T-helper 2 cell (primary cell): Measurements from ENCODE around the gene KCNK18.

Experiments used
- DNase-seq, 5 experiments: peaks; one replicate each; pipeline versions ENCODE4 v3.0.0 to v3.0.0-alpha.2; 2012 to 2022
- total RNA-seq, 2 donors: gene quantifications; one replicate each; lab custom pipeline; 2026; lab: John Stamatoyannopoulos, UW

Gene KCNK18
- total RNA-seq: 0 reads per million in 2 donors

- no peak for DNase-seq
These were observed at the start of gene KCNK18 for GRCh38 chr10:117197189-117197588. TSS of gene KCNK18 (plus strand) at chr10:117197489. CDS start at chr10:117197489, 0 bp downstream.

DNA sequence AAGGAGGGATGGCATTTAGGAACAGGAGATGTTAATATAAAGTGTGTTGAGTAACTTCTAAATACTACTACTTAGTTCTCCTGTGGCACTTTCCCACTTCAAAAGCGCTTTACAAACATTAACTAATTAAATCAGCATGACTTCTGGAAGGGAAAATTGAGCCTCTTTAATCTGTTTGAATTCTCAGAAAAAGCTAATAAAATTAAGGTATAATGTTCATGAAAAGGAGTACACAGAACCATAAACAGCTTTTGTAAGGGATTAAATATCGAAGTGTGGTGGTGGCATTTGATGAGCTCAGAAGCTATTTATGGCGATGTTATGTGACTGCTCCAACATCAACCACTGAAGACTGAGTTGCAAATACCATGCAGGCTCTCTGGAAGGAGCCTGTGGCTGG, 49.0 kb upstream of the KCNK18 start:
- DNase-seq: no peak

GRCh38 chr10:117152668-117153067, 44.6 kb upstream of the KCNK18 start:
- no peak for DNase-seq

DNA sequence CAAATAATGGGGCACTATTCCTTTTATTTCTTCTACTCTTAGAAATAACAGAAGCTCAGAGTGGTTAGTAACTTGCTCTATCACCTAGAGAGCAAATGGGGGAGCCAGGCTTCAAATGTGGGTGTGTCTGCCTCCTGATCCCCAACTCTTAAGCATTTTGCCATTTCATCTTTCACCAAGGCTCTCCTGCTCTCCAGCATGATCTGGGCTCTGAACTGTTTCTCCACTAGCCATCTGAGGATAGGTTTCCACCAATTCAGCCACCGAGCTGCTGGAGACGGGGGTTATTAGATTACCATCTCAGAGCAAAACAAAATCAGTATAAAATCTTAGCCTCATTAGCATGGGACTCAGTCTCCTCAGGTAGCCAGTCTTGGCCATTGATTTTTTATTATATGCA, 39.0 kb upstream of the KCNK18 start:
- DNase-seq: no peak

DNA sequence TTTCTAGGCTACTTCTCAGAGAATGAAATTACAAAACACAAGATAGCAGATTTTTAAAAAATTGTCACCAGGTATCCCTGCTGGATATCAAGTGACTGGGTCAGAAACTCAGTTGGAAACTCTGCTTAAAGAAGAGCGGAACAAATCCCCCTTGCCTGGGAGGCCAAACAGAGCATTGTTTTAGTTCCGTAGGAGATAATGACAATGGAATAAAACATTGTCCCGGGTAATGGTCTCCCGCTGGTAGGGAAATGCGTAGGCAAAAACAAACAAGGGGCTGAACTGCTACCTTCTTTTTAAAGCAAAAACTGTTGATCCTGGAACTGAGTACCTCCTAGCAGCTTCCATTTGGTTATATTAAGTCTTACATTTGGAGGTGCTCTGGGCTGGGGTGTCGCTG, 37.9 kb upstream of the KCNK18 start:
- DNase-seq: no peak

- DNase-seq: no peak
These were observed 36.7 kb upstream of the KCNK18 start for GRCh38 chr10:117160567-117160966.

- DNase-seq: no peak
These were observed 35.8 kb upstream of the KCNK18 start for GRCh38 chr10:117161386-117162033.

DNA sequence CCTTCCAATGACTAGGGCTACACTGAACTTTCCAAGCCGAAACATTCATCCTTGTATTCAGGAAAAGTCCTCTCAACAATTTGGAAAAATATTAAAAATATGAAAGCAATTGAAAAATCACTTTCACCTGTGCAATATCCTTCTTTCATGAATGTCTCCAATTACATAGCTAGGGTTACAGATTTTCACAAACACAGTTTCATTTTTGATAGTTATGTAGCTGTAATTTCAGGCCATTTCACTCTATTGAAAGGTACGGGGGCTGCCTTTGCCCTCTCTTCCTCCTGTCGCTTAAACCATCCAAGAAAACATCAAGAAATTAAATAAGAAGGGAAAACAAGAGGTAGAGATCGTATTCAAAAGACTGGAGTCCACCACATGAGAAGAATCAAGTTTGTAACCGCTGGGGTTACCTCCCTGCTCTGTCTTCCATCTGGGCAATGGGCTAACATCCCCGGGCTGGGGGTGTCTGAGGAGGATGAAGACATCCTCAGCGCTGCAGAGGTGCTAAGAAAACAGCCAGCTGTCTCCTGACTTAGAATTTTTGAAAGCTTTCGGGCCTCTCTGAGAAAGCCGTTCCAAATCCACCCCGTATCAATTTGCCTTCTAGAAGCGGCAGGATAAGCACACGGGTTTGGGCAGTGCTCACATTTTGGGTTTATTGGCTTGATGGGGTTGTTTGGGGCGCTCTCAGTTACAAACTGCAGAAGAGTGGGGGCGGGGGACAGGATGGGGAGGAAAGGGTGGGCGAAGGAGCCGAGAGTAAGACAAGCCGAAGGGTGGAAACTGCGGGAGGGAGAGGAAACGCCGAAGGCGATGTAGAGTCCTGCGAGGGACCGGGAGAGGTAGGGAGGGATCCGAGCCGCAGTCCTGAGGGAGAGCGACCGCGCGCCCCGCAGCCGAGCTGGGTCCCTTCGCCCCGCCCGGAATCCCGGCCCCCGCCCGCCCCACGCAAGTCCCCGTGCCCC, 34.9 kb upstream of the KCNK18 start:
- DNase-seq: no peak

DNA sequence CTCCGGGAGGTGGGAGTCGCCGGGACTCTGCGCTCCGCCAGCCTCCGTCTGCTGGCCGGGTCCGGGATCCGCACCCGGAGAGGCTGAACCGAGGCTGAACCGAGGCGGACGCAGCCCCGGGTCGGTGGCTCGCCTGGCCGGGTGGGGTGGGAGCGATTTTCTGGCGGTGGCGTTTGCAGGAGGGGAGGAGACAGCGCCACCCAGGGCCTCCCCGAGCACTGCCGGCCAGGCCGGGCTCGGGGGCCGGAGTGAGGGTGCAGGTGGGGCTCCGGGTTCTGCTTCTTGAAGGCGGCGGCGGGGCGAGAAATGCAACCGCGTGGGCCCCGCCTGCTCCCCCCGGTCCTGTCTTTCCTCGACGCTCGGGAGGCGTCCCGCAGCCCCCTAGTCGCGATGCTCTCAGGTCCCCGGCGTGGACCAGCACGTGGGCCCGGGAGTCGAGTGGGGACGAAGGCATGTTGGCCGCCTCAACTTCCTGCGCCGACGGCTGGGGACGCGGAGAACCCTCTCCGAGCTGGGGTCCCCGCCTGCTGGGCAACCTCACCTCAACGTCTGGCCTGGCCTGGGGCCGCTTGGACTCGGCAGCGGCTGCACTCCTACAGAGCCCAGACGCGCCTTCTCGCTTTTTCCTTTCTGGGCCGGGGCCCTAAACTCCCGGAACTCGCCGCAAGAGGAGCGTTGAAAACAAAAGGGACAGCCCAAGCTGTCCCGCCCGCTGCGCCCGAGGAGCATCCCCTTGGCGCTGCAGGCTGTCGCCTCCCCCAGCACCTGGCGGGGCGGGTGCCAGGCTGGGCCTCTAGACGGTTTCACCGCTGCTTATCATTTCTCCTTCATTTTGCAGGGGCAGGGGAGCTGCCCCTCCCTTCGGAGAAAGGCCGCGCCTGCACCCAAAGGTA, 34.0 kb upstream of the KCNK18 start:
- no peak for DNase-seq

DNA sequence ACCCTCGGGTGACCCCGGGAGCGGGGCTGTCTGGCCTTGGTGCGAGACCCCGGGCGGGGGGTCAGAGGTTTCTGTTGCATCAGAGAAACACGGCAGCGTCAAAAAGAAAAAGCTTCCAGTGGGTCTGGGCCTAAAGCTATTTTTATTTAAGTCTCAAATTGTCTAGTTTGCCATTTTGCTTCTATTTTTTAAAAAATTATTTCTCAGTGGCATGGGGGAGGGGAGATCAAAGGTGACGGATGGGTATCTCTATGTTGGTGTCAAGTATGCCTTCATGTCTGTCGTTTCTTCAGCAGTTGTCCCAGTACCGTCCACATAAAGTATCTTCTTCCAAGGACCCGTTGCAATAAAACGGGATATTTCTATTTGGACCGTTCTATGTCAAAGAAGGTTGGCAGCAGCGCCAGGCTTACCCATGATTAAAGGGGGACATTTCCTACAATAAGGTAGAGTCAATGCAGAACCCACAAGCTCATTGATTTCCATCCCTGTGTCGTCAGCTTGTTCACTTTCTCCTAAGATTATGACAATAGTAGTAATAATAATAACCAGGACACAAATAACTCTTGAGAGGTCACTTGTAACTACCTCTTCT, 33.2 kb upstream of the KCNK18 start:
- no peak for DNase-seq

GRCh38 chr10:117164592-117165537, 32.4 kb upstream of the KCNK18 start:
- DNase-seq: no peak

GRCh38 chr10:117165538-117166417, 31.5 kb upstream of the KCNK18 start:
- DNase-seq: no peak

GRCh38 chr10:117166418-117167345, 30.6 kb upstream of the KCNK18 start:
- DNase-seq: no peak

- no peak for DNase-seq
These were observed 29.9 kb upstream of the KCNK18 start for GRCh38 chr10:117167346-117167788.

DNA sequence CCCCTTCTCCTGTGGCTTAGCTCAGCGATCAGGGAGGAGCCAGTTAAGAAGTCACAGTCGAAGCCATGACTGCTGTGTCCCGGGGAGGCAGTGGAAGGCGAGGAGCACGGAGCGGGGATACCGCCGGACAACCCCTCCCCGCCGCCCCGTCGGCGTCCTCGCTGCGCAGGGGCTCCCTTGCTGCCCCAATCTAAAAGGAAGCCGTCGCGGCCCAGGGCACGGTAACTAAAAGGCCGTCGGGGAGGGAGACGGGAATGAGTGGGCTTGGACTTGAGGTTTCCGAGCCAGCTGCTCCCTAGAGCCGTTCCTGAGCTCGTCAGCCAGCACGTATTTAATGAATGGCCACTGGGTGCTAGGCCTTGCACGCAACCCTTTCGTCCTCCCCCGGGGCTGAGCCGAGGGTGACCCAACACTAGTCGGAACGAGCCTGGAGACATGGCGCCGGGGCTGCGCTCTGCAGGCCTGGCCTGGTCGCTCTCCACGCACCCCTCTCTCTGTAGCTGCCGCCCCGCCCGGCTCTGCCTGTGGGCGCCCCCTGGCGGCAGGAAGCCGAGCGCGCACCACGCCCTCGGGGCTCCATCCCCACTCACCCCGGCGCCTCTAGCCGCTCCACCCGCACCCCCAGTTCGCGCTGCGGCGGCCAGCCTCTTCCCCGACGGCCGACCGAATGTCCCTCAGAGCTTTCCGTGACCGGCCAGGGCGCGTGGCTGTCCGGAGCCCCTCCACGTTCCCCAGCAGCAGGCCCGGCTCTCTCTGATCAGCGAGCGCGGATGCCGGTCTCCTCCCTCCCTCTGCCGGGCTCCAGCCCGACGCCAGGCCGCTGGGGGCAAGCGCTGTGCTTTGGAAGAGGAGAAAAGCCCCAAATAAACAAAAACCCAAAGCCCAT, 29.3 kb upstream of the KCNK18 start:
- peak; percentile 42 to 62 (median 53) for DNase-seq

DNA sequence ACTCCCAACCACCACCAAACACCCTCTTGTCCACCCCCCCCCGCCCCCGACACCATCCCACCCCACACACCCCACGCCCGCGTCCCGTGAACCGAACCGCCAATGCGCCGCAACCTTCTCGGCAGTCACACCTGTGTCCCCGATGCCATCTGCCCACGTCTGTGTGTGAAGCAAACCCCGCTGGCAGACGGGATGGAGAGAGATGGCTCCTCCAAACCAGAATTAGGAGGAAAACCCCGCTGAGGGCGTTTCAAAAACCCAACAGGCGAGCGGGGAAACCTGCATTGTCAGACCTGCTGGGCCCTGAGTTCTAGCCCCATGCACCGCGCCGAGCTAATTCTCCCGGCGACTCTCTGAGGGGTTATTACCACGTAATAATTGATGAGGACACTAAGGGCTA, 28.6 kb upstream of the KCNK18 start:
- DNase-seq: no peak

GRCh38 chr10:117169480-117169879, 27.8 kb upstream of the KCNK18 start:
- DNase-seq: no peak

DNA sequence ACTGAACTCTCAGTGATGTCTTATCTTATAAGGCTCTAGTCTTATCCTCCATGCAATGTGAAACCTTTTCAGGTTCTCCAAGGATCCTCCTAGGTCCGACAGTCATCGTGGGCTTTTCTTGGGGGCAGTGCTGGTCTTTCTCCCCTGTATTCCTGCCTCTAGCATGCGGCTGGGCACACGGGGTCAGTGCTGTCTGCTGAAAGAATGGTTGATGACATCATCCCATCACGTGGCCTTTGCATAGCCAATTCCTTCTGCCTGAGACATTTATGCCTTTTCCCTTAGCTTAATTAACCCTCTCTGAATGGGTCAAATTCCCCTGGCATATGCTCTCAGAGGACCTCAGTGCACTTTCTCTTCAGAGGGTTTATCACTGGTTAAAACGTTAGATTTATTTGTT, 27.0 kb upstream of the KCNK18 start:
- no peak for DNase-seq
